Neutrophil (primary cell): ENCODE results near the gene ITM2C.

Experiments used
- H3K27ac ChIP-seq: fragments of 200-600 bp; sonication (generic); 2 replicates; pipeline ENCODE4 v1.5.1; 2016; ENCODE audit warnings: mild to moderate bottlenecking, moderate library complexity
- H3K27me3 ChIP-seq: fragments of 200-600 bp; sonication (generic); 2 replicates; pipeline ENCODE4 v1.6.0; 2016; ENCODE audit warnings: mild to moderate bottlenecking
- H3K36me3 ChIP-seq: fragments of 200-600 bp; sonication (generic); 2 replicates; pipeline ENCODE4 v1.5.1; 2017
- H3K4me1 ChIP-seq, 2 experiments: fragments of 200-600 bp in 1 of 2; sonication (generic) in 1 of 2; 1 replicate in 1 of 2; 2 replicates in 1 of 2; pipeline versions ENCODE4 v1.5.1 to v1.6.1; 2013 to 2016; ENCODE audit warnings: low read depth in 1 of 2, low read length in 1 of 2, mild to moderate bottlenecking in 1 of 2, moderate library complexity in 1 of 2; ENCODE audit not compliant: control insufficient read depth in 1 of 2, insufficient read depth in 1 of 2
- H3K4me3 ChIP-seq, 2 experiments: fragments of 200-600 bp in 1 of 2; sonication (generic) in 1 of 2; 1 replicate in 1 of 2; 2 replicates in 1 of 2; pipeline ENCODE4 v1.5.1; 2013 to 2016; ENCODE audit warnings: low read depth in 1 of 2, low read length in 1 of 2, mild to moderate bottlenecking in 1 of 2, moderate library complexity in 1 of 2
- H3K9me3 ChIP-seq: fragments of 200-600 bp; sonication (generic); 2 replicates; pipeline ENCODE4 v1.5.1; 2016
- CTCF ChIP-seq: fragments of 200-600 bp; sonication (generic); IDR thresholded peaks from 2 replicates; pipeline ENCODE4 v1.5.1; 2016; ENCODE audit warnings: antibody characterized with exemption

Gene ITM2C

GRCh38 chr2:230925879-230926765, 61.4 kb downstream of the ITM2C start:
- no peak for TF ChIP-seq CTCF
- no peak overlapping the region for H3K27ac ChIP-seq
- H3K9me3 ChIP-seq: no peaks in the 10 kb centered on the region
- H3K27me3 ChIP-seq: peaks cover 11% of the 10 kb centered on the region
- H3K4me3 ChIP-seq: no peak overlapping the region
- no peaks in the 10 kb centered on the region for H3K36me3 ChIP-seq
- H3K4me1 ChIP-seq: peaks cover 10 to 11% of the 10 kb centered on the region in 2 experiments

GRCh38 chr2:230927711-230928341, 63.1 kb downstream of the ITM2C start:
- Histone ChIP-seq H3K9me3 (no peaks in the 10 kb centered on the region), H3K4me3 (no peak overlapping the region), H3K27me3 (peaks cover 11% of the 10 kb centered on the region), H3K4me1 (peaks cover 10 to 11% of the 10 kb centered on the region in 2 experiments), H3K27ac (no peak overlapping the region), H3K36me3 (no peaks in the 10 kb centered on the region)
- TF ChIP-seq CTCF: no peak
